NOMO-1 treated with DMSO at 0.1 percent for 48 hours (cell line): ENCODE results near the gene GHRL.
A peak's percentile ranks its signal among the peaks of the same experiment; 100 is the strongest.

Experiments
- DNase-seq: peaks from one replicate; lab custom pipeline; 2025; ENCODE audit not compliant: unreplicated experiment; lab: John Stamatoyannopoulos, UW

GHRL gene

DNA sequence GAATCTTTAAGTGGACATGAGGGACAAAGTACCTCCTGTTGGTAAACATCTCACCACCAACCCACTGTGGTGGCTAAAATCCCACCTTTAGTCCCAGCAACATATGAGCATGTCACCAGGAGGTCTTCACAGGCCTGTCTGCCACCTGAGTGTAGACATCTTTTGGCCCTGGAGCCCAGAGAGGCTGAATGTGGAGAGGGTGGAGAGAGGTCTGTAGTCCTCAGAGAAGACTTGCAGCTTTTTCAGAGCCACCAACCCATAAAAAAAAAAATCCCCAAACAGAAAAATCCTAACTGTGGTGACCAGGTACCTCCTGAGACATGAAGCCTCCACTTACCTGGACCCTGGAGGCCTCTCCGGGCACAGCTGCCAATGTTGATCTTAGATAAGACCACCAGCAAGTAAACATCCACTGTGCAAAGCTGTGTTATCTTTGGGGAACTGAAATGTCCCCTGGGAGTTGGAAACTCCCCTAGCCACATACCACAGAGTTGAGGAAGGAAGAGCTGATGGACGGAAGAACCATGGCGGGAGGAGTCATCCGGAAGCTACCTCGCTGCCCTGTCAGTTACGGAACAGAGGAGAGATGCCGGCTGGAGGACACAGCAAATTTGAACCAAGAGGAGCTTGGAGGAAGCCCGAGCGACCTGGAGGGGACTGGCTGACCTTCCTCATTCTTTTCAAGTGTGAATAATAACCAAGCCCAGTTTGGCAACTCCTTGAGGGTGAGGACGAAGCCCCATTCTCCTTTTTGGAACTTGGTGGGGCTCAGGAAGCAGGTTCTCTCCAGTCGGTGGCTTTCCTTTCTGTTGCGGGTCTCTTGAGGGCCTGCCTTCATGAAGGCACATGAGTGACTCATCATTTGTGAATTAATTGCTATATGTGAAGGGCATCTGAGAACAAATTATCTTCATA lies at the start of gene GHRL:
GHRL (minus strand) TSS at position 443 of the 915 bp plus-strand sequence. CDS start 2,767 bp downstream, outside the sequence.
- peak; percentile 92 for DNase-seq

DNA sequence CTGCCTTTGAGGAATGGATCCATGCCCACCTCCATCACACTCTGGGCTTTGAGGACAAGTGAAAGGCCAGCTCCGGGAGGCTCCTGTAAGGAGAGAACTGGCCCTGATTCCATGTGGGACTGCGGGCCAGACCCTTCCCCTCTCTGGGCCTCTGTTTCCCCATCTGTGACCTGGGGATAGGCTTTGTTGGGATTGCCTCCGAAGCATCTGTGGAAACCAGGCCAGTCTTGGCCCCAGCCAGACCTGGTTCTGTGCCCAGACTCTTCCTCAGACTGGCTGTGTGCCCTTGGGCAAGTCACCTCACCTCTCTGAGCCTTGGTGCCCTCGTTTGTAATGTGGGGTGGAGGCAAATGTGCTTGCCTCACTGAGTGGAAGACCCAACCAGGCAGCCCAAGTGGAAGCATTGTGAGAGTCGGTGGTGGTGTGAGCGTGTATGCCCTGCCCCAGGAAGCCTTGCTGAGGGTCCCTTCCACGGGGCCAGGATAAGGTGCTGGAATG lies 49.2 kb upstream of the GHRL start:
- no peak for DNase-seq

- no peak for DNase-seq
These were observed 47.7 kb upstream of the GHRL start for GRCh38 chr3:10340476-10340875.

DNA sequence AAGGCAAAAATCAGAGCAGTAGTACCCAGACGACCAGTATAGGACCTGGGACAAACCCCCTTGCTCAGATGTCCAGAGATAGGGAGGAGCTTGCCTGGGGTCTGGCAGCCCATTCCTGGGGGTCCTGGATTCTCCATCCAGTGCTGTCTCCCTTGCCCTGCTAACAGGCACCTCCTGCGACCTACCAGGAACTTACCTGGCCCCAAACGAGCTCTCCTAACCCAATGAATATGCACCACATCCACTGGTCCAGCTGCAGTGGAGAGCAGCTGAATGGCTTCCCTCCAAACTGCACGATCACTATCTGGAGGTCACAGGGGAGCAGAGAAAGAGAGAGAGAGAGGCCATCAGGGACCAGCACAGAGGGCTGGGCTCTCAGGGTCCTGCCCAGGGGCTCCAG lies 47.3 kb upstream of the GHRL start:
- DNase-seq: no peak

DNA sequence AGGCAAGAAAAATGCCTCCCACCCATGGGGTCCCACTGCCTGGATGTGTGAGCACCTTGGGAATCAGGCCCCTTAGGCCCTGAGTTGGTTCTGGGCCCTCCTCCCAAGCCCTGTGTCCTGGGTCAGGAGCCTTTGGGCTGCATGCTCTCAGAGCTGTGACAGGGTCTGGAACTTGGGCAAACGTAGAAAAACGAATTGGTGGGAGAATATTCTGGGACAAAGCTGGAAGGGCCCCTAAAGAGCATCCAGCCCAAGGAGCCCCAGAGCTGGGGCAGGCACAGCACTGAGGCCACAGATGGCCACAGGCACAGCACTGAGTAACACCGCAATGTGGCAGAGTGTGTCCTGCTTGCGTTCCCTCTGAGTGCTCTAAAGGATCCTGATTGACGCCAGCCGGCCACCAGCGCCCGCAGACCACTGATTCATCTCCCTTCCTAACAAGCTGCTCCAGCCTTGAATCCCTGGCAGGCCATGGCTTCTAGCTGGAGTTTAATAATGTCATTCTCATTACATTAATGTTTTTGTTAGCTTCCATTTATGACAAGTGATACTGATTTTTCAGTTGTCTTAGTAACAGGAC lies 46.7 kb upstream of the GHRL start:
- no peak for DNase-seq

DNA sequence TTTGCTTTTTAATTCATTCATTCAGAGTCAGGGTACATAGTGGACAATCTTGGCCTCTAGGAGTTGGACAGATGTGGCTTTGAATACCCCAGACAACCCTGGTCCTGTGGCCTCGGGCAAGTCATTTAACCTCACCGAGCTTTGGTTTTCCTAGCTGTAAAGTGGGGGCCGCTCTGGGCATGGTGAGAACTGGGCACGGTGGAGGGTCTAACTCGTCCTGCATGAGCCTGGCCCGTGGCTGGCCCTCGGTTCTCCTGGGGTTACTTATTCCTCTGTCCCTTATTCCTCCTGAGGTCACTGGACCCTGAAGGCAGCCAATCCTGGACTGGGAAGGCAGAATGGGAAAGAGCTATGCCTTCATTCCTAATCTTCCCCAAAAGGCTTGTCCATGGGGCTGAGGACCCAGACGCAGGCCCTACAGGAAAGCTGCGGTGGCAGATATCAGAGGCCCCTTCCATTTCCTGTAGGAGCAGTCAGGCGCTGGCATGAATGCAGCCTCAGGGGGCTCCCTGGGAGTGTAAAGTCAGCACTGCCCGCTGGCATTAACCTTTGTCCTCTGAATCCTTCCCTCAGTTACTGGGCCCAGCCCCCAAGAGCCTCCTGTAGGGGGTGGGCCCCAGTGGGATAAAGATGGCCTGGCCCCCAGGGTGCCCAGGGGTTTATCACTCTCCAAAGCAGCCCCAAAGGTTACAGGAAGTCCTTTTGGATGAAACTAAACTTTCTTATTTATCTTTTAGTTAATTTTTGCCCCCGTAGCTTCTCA lies 46.0 kb upstream of the GHRL start:
- DNase-seq: no peak

GRCh38 chr3:10338164-10338470 lies 45.4 kb upstream of the GHRL start:
- DNase-seq: no peak

DNA sequence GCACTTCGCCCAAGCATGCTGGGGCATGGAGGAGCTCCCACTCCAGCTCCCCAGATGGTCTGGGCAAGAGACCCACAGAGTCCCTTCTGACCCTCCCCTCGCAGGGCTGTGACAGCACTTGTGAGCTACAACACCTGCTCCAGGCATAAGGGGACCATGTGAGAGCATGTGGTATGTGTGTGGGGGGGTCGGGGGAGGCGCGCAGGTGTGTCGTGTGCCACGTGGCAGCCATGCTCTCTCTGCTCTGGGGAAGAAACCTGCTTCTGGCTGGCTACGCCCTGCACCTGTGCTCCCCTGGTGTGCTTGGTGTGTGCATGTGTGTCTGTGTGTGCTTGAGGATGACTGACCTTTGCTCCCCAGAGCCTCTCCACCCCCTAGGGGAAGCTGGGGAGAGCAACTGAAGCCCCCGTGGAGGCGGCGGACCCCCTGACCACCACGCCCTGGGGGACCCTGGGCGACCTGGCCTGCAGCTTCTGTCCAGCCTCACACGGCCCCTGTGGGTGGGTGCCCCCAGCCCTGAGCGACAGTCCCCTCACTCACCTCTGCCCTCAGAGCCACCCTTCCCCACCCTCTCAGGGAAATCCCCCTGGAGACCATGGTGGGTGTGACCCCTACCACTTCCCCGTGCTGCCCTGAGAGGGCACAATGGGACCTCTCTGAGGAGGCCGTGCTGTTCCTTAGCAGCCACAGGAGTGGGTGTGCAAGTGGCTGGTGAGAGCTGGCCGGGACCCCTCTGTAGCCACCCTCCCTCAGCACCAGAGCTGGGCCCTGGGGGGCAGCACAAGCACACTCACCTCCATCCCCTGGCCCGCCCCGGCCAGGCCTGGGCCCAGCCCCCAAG lies 44.8 kb upstream of the GHRL start:
- DNase-seq: no peak

DNA sequence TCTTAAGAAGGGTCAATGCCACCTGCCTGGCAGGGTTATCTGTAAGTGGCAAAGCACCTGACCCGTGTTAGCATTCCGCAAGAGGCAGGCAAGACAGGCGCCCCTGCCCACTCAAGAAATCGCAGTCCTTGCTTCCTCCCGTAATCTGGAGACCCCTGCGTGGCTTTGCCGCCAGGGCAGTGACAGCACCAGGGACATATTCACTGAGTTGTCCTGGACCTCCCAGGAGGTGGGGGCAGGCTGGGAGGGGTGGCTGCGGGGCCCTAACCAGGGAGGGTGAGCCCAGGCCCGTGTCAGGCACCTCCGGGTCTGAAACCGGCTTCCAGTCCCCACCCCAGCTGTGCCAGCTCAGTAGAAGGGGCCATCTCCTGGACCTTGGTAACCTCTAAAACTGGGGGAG lies 44.0 kb upstream of the GHRL start:
- no peak for DNase-seq

DNA sequence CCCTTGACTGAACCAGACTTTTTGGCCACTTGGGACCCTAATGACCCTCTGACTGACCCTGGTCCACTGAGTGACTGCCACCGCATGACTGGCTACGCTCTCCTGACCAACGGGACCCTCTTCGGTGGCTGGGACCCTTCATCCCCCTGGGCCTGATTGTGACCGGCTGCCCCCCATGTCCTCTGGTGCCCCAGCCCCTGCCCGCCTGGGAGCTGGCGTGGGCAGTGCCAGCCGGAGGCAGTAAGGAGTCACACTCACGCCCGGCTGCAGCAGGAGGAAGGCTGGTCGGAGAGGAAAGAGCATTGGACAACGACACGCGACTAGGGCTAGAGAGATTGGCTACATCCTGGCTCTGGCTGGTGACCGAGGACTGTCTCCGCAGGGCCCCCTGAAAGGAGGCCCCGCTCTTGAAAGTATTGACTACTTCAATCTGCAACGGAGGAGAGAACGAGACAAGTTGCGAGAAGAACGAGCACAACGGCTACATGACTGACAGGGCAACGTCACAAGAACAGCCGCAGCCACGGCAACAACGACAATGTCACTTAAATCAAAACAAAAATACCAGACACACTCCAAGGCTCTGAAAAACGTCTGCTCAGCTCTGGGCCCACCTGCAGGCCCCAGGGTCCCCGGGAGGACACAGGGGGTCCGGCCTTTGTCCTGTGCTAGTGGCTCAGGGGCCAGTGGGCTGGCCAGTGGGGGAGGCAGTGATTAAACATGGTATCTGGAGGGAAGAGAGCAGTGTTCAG lies 43.3 kb upstream of the GHRL start:
- DNase-seq: no peak

GRCh38 chr3:10335190-10335738 lies 42.5 kb upstream of the GHRL start:
- DNase-seq: no peak

GRCh38 chr3:10334459-10334858 lies 41.7 kb upstream of the GHRL start:
- DNase-seq: no peak

DNA sequence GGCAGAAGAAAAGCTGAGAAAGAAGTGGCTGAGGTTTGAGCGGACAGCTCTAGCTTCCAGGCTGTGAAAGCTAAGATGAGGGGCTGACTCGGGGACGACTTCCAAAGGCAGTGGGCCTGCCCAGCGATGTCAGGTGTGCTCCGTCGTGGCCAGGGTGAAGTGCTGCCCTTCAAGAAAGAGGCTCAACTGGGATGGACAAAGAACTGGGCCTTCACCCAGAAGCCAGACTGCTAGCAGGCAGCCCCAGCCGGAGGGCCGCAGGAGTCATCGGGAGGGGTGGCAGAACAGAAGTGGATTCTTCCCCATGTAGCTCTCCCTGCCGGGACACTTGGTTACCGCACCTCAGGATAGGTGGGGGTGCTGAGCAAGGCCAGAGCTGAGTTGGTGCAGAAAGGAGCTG lies 41.3 kb upstream of the GHRL start:
- DNase-seq: no peak

DNA sequence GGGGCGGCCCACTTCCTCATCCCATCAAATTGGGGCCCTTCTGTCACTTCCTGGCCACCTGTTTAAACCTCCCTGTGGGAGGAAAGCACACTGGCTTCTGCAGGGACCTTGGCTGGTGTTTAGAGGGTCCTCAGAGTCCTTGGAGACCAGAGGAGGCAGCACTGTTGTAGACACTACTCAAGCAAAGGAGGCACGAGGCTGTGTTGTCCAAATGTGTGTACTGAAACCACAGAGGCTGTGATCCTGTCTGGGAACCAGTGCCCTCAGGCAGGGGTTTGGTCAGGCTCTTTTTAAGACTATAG lies 40.6 kb upstream of the GHRL start:
- no peak for DNase-seq

- no peak for DNase-seq
These were observed 40.0 kb upstream of the GHRL start for GRCh38 chr3:10332481-10333348.

GRCh38 chr3:10331320-10331719 lies 38.6 kb upstream of the GHRL start:
- DNase-seq: no peak

DNA sequence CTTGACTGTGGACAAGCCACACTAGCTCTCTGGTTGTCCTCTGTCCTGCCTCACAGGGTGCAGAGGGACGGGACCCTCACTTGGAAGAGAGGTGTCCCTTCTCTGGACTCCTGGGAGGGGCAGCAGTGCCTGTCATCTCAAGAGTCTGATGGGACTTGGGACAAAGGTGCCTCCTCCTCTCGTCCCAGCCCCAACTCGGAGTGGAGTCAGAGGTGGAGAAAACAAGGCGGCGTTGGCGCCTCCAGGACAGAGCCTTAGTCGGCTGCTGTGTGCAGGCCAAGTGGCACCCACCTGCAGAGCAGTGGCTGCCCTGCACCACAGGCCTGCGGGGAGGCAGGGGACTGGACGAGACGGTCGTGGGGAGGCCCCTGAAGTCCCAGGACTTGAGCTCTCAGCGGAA lies 37.6 kb upstream of the GHRL start:
- no peak for DNase-seq

DNA sequence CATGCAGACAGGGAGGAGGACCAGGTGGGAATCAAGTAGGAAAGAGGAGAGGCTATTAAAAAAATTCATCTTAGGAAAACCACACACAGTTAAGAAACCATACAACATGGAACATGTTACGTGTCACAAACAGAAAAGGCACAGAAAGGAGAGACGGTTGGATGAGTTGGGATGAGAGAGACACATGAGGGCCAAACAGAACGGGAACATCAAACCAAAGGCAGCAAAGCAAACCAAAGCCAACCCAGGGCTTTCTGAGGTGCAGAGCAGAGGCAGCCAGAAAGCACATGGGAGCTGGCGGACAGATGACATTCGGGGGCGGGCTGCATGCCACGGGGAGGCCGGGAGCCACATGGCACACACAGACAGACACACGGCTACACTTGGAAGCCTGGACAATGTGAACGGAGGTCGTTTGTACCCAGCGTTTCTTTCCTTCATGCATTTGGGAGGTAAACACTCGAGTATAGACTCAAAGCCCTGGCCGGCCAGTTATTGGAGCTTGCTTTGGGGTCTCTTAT lies 36.8 kb upstream of the GHRL start:
- DNase-seq: no peak

- no peak for DNase-seq
These were observed 35.8 kb upstream of the GHRL start for GRCh38 chr3:10328460-10329071.
